Vagina (tissue), 2 donors: ENCODE measurements around the gene PIP4K2C. TPM values are rescaled to one million over a fixed set of nuclear protein-coding genes. Genes with fewer than 3 reads are reported as not detected.

Experiments used
- DNase-seq, 2 donors: peaks; one replicate each; pipeline ENCODE4 v3.0.0-alpha.2; 2017; ENCODE audit errors: extremely low spot score in 2 of 2
- H3K27ac ChIP-seq: fragments of 200-600 bp; sonication (generic); one replicate; pipeline ENCODE4 v1.5.1; 2019
- H3K27me3 ChIP-seq: fragments of 200-600 bp; sonication (generic); one replicate; pipeline ENCODE4 v1.5.1; 2019
- H3K36me3 ChIP-seq, 2 donors: fragments of 200-600 bp; sonication (generic); one replicate each; pipeline ENCODE4 v1.5.1; 2017 to 2019
- H3K4me1 ChIP-seq: fragments of 200-600 bp; sonication (generic); one replicate; pipeline ENCODE4 v1.5.1; 2019
- H3K4me3 ChIP-seq, 2 donors: fragments of 200-600 bp; sonication (generic); 1 replicate in 1 of 2; 2 replicates in 1 of 2; pipeline ENCODE4 v1.5.1; 2016 to 2019
- H3K9me3 ChIP-seq: fragments of 200-600 bp; sonication (generic); one replicate; pipeline ENCODE4 v1.5.1; 2019
- CTCF ChIP-seq, 3 experiments: fragments of 450-650 bp in 2 of 3; fragments of 200-600 bp in 1 of 3; sonication (generic) in 1 of 3; IDR thresholded peaks; one replicate each; pipeline ENCODE4 v1.5.1; 2017 to 2019; ENCODE audit warnings: antibody characterized with exemption in 3 of 3, mild to moderate bottlenecking in 2 of 3, moderate library complexity in 2 of 3
- POLR2A ChIP-seq, 2 donors: fragments of 450-650 bp; IDR thresholded peaks; one replicate each; pipeline ENCODE4 v1.6.1; 2017; ENCODE audit warnings: antibody characterized with exemption in 2 of 2, mild to moderate bottlenecking in 2 of 2, moderate library complexity in 2 of 2
- POLR2AphosphoS5 ChIP-seq, 2 donors: sonication (generic); formaldehyde crosslinking; IDR thresholded peaks; one replicate each; pipeline ENCODE4 v1.9.0; 2017; ENCODE audit warnings: antibody characterized with exemption in 2 of 2, mild to moderate bottlenecking in 2 of 2, low read depth in 1 of 2; ENCODE audit not compliant: insufficient read depth in 1 of 2
- intact Hi-C: fragments of 100-400 bp; cut with DNase I; formaldehyde crosslinking; loops from one replicate; pipeline ENCODE4 v1.15.1; 2023
- total RNA-seq: library from RNA; depleted of rRNA; stranded (reverse); fragments of >200 nt; gene quantifications from one replicate; pipeline ENCODE4 v1.2.3, GENCODE V29; 2016

The PIP4K2C gene
- 16.7 TPM for total RNA-seq

GRCh38 chr12:57590864-57591781, at the start of gene PIP4K2C:
Gene PIP4K2C, plus strand, starts transcription at chr12:57591192. Its CDS starts 98 bp downstream, at chr12:57591290.
- H3K4me3 ChIP-seq: peak within 1 kb of the TSS; percentile 84 to 95
- H3K27ac ChIP-seq: peak within 1 kb of the TSS; percentile 78
- no peaks in the 10 kb centered on the region for H3K9me3 ChIP-seq
- peaks cover 0 to 6% of the 10 kb centered on the region in 2 donors for H3K36me3 ChIP-seq
- H3K27me3 ChIP-seq: no peaks in the 10 kb centered on the region
- peaks cover 27% of the 10 kb centered on the region for H3K4me1 ChIP-seq
- DNase-seq: no peak
- no peak for TF ChIP-seq CTCF (IDR thresholded peaks at IDR 0.05)
- TF ChIP-seq POLR2A (IDR thresholded peaks at IDR 0.05): peak in 1 of 2 donors; percentile 35
- TF ChIP-seq POLR2AphosphoS5 (IDR thresholded peaks at IDR 0.05; ENCODE audit: insufficient read depth in 1 of 2, low read depth in 1 of 2): peak in 1 of 2 donors; percentile 75
- intact Hi-C loops: no loop called here

GRCh38 chr12:57541717-57542116, 49.3 kb upstream of the PIP4K2C start:
- DNase-seq: no peak
- peaks cover 28% of the 10 kb centered on the region for H3K4me1 ChIP-seq
- H3K36me3 ChIP-seq: peaks cover 0 to 29% of the 10 kb centered on the region in 2 donors

GRCh38 chr12:57543581-57543980, 47.4 kb upstream of the PIP4K2C start:
- no peak overlapping the region for H3K27ac ChIP-seq
- peaks cover 0 to 18% of the 10 kb centered on the region in 2 donors for H3K36me3 ChIP-seq
- H3K27me3 ChIP-seq: no peaks in the 10 kb centered on the region
- no peak for TF ChIP-seq CTCF (IDR thresholded peaks at IDR 0.05)
- TF ChIP-seq POLR2AphosphoS5 (IDR thresholded peaks at IDR 0.05; ENCODE audit: insufficient read depth in 1 of 2, low read depth in 1 of 2): no peak
- TF ChIP-seq POLR2A (IDR thresholded peaks at IDR 0.05): no peak
- peaks cover 28% of the 10 kb centered on the region for H3K4me1 ChIP-seq
- no peak for DNase-seq
- H3K9me3 ChIP-seq: no peaks in the 10 kb centered on the region
- intact Hi-C loops: no loop called here
- H3K4me3 ChIP-seq: no peak overlapping the region

More at GRCh38 chr12:57541717-57542116, 49.3 kb upstream of the PIP4K2C start:
- H3K27ac ChIP-seq: no peak overlapping the region
- no peaks in the 10 kb centered on the region for H3K9me3 ChIP-seq
- TF ChIP-seq CTCF (IDR thresholded peaks at IDR 0.05): no peak
- no peak for TF ChIP-seq POLR2AphosphoS5 (IDR thresholded peaks at IDR 0.05; ENCODE audit: insufficient read depth in 1 of 2, low read depth in 1 of 2)
- no peak for TF ChIP-seq POLR2A (IDR thresholded peaks at IDR 0.05)
- intact Hi-C loops: no loop called here
- no peak overlapping the region for H3K4me3 ChIP-seq
- H3K27me3 ChIP-seq: no peaks in the 10 kb centered on the region

GRCh38 chr12:57545809-57546437, 45.1 kb upstream of the PIP4K2C start:
- Histone ChIP-seq H3K4me3 (peak overlapping the region; percentile 90 to 91), H3K36me3 (peaks cover 0 to 11% of the 10 kb centered on the region in 2 donors), H3K9me3 (no peaks in the 10 kb centered on the region), H3K4me1 (peaks cover 41% of the 10 kb centered on the region), H3K27ac (peak overlapping the region; percentile 94), H3K27me3 (no peaks in the 10 kb centered on the region)
- no peak for DNase-seq
- intact Hi-C loops: no loop called here
- TF ChIP-seq POLR2A (IDR thresholded peaks at IDR 0.05): no peak
- TF ChIP-seq CTCF (IDR thresholded peaks at IDR 0.05): no peak
- TF ChIP-seq POLR2AphosphoS5 (IDR thresholded peaks at IDR 0.05; ENCODE audit: insufficient read depth in 1 of 2, low read depth in 1 of 2): no peak
